HG02981 (cell line): Measurements from ENCODE around the gene TUBGCP2.
"Not testable (repeated sequence)": the region's sequence is repeated elsewhere in the genome, so short reads cannot be mapped to it uniquely, and the experiment has no call there.

Source experiments
- ATAC-seq: cut with Tn5 transposase; IDR thresholded peaks from one replicate; pipeline ENCODE4 v1.9.1; 2021; ENCODE audit warnings: mild to moderate bottlenecking, moderate library complexity; ENCODE audit not compliant: unreplicated experiment

The TUBGCP2 gene

DNA sequence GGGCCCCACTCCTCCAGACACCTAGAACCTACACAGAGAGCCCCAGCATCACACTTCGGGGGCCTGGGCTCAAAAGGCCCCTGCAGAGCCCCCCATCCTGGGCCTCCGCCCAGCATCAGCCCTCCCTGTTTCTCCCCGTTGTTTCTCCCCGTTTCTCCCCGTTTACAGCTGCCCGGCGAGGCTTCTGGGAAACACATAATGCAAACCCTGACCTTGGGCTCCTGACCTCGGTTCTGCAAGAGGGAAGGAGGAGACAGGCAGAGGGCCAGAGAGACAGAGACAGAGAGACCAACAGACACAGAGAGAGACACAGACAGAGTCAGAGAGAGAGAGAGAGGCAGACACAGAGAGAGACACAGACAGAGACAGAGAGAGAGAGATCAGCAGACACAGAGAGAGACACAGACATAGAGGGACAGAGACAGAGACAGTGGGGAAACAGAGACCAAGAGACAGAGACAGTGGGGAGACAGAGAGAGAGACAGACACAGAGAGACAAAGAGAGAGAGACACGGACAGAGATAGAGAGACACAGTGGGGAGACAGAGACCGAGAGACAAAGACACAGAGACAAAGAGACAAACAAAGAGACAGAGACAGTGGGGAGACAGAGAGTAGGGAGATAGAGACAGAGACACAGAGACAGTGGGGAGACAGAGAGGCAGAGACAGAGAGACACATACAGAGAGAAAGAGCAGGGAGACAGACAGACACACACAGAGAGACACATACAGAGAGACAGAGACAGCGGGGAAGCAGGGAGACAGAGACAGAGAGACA lies 58.5 kb downstream of the TUBGCP2 start:
- ATAC-seq: no peak

DNA sequence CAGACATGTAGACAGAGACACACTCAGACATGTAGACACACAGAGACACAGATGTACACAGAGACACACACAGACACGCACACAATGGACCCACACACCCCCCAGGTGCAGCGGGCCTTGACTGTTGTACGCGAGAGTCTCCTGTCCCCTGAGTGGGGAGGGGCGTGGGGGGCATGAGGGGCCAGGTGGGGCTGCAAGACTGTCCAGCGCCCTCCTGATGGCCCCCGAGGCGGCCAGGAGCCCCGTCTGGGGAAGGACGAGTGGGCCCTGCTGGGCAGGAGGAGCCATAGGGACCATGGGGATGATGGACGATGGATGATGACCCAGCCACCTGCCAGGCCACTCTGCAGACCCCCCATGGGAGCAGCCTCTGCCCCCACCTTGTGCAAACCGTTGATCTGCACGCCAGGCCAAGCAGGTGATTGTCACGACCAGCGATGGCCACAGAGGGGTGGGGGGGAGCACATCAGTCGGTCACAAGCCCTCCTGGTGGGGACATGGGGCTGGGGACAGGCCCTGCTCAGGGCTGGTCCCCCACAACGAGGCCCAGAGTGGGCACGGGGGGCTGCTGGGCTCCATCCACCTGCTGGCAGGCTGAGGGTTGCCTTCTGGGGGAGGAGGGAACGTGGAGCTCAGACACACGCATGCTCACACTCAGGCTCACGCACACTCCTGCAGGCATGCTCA lies 59.4 kb downstream of the TUBGCP2 start:
- no peak for ATAC-seq

DNA sequence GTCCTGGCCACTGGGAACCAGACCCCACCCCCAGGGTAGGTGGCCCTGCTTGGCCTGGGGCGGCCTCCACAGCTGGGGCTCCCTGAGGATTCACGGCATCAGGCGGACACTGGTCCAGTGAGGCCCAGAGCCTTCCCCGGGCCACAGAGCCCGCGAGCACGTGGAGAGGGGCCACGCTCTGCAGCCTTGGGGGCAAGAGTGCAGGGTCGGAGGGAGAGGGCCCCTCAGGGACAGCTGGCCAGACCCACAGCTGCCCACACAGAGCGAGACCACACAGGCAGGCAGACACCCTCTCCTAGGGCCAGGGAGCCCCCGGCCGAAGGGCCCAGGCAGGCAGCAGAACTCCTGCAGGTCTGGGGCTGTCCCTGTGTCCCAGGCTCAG lies 60.3 kb downstream of the TUBGCP2 start:
- no peak for ATAC-seq

DNA sequence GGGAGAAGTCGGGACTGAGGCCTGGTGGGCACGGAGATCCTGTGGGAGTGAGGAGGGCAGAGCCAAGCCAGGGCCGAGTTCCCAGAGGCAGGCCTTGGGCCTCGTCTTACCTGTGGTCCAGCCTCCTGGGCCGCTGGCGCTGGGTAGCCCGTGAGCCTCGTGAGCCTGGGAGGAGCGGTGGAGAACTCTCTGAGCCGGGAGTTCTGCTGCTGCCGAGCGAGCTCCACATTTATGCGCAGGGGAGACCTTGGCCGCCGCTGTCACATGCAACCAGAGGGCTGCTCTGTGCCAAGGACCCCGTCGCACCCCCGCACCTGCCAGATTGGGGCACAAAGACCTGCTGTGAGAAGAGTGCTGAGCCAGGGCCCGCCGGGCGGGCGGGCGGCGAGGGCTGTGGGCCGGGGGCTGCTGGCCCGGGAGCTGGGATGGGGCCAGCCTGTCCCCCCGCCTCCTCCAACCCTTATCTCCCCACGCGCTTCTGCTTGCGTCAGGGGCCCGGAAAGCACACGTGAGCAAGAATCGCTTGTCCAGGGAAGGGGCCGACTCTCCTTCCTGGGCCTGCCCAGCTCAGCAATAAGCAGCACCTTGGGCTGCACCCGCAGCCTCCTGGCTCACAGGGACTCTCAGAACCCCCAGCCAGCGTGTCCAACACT lies 60.9 kb downstream of the TUBGCP2 start:
- no peak for ATAC-seq

GRCh38 chr10:133246236-133246626 lies 62.4 kb downstream of the TUBGCP2 start:
- ATAC-seq: no peak

DNA sequence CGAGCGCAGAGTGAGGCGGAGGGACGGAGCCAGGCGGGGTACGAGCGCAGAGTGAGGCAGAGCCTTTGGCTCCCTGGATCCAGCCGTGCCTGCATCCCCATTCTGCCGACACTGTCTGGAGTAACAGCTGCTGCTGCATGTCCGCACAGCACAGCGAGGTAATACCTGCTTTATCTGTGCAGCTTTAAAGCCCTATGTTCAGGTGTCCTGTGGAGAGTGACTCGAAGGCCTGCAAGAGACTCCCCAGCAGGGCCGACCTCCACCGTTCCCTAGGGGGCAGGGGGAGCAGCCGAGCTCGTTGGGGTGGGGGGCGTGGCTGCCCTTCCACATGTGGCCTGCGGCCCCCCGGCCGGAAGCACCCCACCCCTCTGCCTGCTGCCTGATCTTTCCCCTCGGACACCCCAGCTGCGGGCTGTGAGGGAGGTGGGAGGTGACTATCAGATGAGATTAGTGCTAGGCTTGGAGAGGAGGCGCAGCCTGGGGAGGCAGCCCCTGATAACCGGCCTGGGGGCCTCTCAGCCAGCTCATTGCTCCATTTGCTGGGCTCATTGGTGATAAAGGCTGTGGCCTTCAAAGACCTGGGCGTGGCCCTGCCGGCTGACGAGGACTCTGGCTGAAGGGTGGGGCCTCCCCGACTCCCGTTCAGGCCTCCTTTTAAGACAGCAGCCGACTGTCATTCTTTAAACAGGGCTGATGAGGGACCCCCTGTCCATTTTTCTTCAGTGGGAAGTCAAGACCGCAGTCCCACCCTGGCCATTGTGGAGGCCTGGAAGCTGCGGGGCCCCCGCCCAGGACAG lies 63.0 kb downstream of the TUBGCP2 start:
- no peak for ATAC-seq

DNA sequence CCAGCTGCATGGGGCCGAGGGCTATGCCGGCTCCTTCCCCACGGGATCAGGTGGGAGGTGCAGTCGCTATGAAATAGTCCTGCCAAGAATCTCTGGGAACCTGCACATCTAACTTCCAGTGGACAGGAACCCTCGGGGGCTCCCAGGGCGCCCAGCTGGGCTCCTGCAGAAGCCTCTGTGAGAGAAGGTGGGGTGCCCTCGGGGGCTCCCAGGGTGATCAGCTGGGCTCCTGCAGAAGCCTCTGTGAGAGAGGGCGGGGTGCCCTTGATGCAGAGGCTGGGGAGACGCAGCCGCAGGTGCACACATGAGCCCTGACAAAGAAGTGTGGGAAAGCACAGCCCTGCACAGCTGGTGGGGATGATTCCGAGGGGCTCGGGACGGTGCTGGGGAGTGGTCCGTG lies 65.1 kb downstream of the TUBGCP2 start:
- ATAC-seq: no peak

DNA sequence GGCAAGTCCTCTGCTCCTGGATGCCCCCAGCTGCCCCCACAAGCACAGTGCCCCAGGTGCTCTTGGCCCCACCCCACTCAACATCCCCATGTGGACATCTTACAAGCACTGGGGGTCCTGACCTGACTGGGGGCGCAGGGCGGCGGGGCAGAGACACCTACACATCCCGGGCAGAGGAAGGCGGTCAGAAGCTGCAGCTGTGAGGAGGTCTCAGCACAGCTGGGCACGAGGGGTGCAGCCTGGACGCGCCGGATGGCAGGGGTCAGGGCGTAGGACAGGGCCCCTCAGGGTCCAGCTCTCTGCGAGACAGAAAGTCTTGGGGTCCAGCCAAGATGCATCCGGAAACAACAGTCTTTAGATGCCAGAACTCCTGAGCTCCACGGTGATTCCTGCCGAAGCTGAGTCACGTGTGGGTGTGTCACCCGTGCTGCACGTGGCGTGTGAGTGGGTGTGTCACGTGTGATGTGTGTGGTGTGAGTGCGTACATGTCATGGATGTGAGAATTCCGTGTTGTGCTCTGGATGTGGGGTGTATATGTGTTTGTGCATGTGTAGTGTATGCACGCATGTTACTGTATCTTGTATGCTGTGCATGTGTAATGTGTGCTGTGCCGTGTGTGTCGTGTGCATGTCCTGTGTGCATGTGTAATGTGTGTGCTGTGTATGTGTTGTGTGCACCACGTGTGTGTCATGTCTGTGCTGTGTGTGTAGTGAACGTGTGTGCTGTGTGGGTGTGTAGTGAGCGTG lies 65.9 kb downstream of the TUBGCP2 start:
- ATAC-seq: no peak

DNA sequence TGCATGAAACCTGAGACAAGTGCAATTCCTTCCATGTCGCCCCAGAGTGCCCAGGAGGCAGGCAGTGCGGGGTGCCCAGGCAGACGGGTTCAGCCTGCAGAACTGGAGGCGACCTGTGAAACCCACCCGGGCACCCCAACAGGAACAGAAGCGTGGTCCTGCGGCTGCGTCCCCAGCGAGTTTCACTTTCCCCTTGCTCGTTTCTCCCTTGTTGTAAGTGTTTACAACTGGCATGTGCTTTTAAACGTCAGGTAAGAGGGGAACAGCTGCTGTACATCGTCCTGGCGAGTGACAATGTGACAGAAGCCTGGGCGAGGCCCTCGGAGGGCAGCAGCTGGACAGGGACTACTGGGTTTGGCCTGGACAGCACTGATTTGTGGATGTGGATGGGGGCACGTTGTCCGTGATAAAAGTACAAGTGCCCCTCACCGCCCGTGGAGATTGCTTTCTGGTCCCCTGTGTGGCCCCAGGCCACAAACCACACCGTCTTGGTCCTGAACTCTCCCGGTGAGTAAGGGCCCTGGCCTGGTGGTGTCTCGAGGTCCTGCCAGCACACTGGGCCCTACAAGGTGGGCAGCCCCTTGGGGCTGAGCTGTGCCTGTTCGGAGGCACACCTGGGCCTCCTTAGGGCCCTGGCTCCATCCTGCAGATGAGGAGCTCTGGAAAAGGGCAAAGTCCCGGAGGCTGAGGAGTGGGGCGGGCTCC lies 67.0 kb downstream of the TUBGCP2 start:
- no peak for ATAC-seq

DNA sequence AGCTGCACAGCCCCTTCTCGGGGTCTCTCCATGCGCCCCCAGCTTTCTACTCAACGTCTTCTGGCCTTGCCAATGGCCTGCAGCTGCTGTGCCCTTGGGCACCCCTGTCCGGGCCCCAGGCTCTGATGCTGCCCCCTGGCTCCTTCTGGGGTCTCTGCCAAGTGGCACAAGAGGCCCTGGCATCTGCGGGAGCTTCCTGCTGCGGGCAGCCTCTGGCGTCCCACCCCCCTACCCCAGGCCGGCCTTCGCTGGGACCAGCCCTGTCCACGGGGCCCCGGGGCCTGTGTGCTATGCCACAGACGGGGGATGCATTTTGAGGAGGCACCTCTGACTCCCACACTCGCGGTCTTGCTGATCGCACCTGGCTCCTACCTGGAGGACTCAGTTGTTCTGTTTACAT lies 68.7 kb downstream of the TUBGCP2 start:
- ATAC-seq: no peak

DNA sequence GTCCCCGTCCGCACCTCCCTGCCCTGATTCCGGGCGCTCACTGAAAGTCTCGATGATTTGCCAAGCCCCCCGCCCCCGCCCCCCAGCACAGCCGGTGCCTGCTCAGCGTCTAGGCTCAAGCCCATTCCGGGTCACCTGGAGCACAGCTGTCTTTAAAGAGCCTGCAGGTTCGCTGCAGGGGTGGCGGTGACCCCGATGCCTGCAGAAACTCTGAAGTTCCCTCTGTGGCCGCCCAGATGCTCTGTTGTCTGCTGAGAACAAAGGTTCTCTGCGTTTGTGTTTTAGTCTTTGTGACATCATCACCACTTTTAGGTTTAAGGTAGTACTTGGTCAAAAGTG lies 70.2 kb downstream of the TUBGCP2 start:
- no peak for ATAC-seq

GRCh38 chr10:133237588-133238465 lies 70.8 kb downstream of the TUBGCP2 start, which contains the start of gene VENTX:
Gene VENTX, plus strand, starts transcription at chr10:133237855. Its CDS starts 60 bp downstream, at chr10:133237915.
- ATAC-seq: no peak

DNA sequence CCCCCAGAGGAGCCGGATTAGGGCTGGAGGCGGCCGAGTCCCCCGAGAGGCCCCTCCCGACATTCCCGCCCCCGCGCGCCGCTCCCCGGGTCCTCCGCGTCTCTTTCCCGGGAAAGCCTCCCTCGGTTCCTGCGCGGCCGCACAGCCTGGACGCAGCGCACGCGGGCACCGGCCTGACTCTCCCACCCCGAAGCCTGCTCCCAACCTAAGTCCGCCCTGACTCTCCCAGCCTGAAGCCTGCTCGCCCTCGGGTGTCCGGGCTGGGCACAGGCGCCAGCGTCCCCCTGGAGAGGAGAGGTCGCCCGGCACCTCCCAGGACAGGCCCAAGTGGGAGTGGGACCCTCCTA lies 71.5 kb downstream of the TUBGCP2 start:
- no peak for ATAC-seq

DNA sequence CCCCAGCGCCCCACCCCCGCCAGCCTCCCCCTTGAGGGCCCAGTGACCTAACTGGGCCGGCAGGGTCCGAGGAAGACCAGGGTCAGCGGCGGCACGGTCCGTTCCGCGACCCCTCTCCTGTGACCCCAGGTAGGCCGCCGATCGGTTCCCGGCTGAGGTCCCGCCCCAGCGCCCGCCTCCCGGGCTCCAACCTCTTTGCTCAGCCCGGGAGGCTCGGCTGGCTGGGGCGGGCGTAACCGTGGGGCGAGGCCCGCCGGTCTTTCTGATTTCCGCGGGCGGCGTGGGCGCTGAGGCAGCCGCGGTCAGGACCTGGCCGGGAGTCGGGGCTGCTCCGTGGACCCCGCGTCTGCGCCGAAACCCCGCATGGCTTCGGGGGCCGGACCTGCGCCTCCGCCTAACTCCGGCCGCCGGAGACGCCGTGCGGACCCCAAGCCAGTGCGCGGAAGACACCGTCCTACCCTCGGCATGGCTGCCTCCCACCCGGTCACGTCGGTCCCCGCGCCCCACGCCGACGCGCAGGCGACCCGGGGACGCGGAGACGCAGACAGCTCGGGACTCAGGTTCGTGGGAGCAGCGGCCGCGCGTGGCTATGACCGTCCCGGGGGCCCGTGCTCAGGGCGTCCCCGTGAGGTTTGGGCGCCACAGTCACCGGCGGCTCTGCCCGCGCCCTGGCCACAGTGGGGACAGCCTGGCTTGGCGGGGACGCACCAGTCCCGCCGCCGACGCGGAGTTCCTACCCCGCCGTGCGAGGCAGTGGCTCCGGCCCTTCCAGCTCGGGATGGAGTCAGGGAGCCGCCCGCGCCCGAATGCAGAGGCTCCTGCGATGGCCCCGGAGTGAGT lies 72.1 kb downstream of the TUBGCP2 start:
- no peak for ATAC-seq

- no peak for ATAC-seq
These were observed 72.7 kb downstream of the TUBGCP2 start for GRCh38 chr10:133235932-133236331.

DNA sequence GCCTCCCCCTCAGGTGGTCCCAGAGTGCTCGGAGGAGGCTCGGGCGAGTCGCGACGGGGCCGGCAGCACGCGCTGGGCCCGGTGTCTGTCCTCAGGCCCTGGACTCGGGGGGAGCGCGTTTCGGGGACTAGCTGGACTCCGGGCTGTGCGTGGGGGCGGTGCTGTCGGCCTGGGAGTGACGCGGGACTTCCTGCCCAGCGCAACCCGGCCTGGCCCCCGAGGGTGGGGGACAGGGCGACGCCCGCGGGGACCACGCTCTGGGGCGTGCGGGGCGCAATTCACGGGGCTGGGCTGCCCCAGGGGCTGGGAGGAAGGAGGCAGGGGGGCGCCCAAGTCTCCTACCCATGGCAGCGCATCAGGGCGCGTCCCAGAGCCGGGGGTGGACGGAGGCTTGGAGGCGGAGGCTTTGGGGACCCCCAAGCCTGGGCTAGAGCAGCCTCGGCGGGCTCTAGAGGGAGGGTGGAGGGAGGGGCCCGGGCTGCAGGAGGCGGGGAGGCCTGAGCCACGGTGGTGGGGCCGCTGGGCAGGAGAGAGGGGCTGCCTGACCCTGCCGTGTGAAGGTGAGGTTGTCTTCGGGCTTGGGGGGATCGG lies 73.3 kb downstream of the TUBGCP2 start:
- no peak for ATAC-seq

DNA sequence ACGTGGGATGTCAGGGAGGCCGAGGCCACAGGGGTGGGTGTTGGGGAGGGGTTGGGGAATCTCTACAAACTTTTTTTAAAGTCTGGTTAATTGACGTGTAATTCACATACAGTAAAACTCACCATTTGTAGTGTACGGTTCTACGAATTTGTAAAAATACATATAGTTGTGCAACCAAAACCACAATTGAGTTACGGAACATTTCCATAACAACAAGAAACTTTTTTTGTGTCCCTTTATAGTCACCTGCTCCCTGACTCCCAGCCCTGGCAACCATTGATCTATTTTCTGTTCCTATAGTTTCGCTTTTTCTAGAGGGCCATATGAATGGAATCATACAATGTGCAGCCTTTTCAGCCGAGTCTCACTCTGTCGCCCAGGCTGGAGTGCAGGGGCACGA lies 73.9 kb downstream of the TUBGCP2 start:
- not testable (repeated sequence) for ATAC-seq
